HS-27A (cell line): ENCODE measurements around the gene PADI3.

ENCODE experiments used
- DNase-seq: peaks from one replicate; pipeline ENCODE4 v3.0.0-alpha.2; 2012; ENCODE audit warnings: low read depth, missing footprints

PADI3 gene

GRCh38 chr1:17214876-17215544, 33.9 kb upstream of the PADI3 start:
- DNase-seq, result no peak

- DNase-seq, result no peak
These were observed 33.4 kb upstream of the PADI3 start for GRCh38 chr1:17215545-17215890.

- DNase-seq, result no peak
These were observed 32.8 kb upstream of the PADI3 start for GRCh38 chr1:17216078-17216477.

- no peak for DNase-seq
These were observed 31.3 kb upstream of the PADI3 start for GRCh38 chr1:17217607-17218006.

- no peak for DNase-seq
These were observed 30.0 kb upstream of the PADI3 start for GRCh38 chr1:17218939-17219338.

- no peak for DNase-seq
These were observed 28.6 kb upstream of the PADI3 start for GRCh38 chr1:17220287-17220686.

- no peak for DNase-seq
These were observed 26.3 kb upstream of the PADI3 start for GRCh38 chr1:17222557-17222956.

- DNase-seq, result no peak
These were observed 24.5 kb upstream of the PADI3 start for GRCh38 chr1:17224434-17224833.

- no peak for DNase-seq
These were observed 23.8 kb upstream of the PADI3 start for GRCh38 chr1:17225140-17225539.

GRCh38 chr1:17227358-17227915, 21.5 kb upstream of the PADI3 start:
- no peak for DNase-seq

- no peak for DNase-seq
These were observed 20.3 kb upstream of the PADI3 start for GRCh38 chr1:17228619-17229018.

- DNase-seq, result no peak
These were observed 19.5 kb upstream of the PADI3 start for GRCh38 chr1:17229379-17229778.

- no peak for DNase-seq
These were observed 18.8 kb upstream of the PADI3 start for GRCh38 chr1:17230106-17230505.

- no peak for DNase-seq
These were observed 18.1 kb upstream of the PADI3 start for GRCh38 chr1:17230671-17231310.

- peak; percentile 90 for DNase-seq
These were observed 15.9 kb upstream of the PADI3 start for GRCh38 chr1:17232759-17233661.

GRCh38 chr1:17233675-17234320, 15.1 kb upstream of the PADI3 start:
- peak; percentile 97 for DNase-seq

- DNase-seq, result no peak
These were observed 14.5 kb upstream of the PADI3 start for GRCh38 chr1:17234405-17234804.

- DNase-seq, result no peak
These were observed 13.6 kb upstream of the PADI3 start for GRCh38 chr1:17235135-17235885.

GRCh38 chr1:17236779-17237560, 11.9 kb upstream of the PADI3 start:
- peak; percentile 97 for DNase-seq

- no peak for DNase-seq
These were observed 11.4 kb upstream of the PADI3 start for GRCh38 chr1:17237561-17237903.

GRCh38 chr1:17239420-17239819, 9.5 kb upstream of the PADI3 start:
- peak; percentile 82 for DNase-seq
